Stimulated activated CD8-positive, alpha-beta memory T cell treated with anti-CD3 and anti-CD28 coated beads, Interleukin-15, amount 100 ng/mL, for 24 hours (primary cell): ENCODE data around the gene CHI3L2.
"Not testable (repeated sequence)": the region's sequence is repeated elsewhere in the genome, so short reads cannot be mapped to it uniquely, and the experiment has no call there.

Experiments
- DNase-seq: peaks from one replicate; pipeline ENCODE4 v3.0.0-alpha.2; 2020; ENCODE audit warnings: low read depth

The CHI3L2 gene

GRCh38 chr1:111202707-111203623 lies 24.5 kb upstream of the CHI3L2 start:
- no peak for DNase-seq

GRCh38 chr1:111203681-111204200 lies 23.8 kb upstream of the CHI3L2 start:
- peak; percentile 60 for DNase-seq

DNA sequence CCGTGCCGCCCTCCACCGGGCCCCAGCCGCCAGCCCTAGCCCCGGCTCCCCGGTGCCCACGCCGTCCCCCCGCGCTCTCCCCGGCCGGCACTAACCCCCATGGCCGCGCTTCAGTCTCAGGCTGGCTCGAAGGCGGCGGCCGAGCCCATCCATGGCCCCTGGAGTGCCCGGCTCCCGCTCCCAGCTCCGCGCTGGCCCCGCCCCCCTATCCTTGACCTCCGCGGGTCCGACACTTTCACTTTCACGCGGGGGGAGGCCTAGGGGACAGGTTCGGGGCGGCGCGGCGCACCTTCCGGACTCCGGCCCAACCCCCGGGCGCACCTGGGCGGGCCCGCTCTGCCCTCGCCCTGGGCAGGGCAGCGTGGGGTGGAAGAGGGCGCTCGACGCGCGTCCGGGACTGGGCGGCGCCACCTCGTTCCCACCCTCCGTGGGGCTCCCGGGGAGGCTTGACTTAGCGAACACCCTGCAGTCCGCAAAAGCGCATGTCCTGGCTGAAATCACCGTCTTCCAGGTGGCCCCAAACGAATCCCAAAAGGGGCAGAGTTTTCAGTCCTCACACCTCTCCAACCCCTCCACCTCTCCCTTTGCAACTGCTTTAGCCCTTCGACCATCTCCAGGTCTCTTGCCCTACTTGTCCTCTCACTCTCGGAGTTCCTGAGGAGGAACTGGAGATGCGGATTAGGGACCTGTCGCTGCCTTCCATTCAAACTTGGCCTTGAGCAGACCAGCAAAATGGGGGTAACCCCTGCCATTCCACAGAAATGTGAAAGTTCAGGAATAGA lies 23.1 kb upstream of the CHI3L2 start:
- DNase-seq, result no peak

GRCh38 chr1:111204983-111205713 lies 22.4 kb upstream of the CHI3L2 start:
- no peak for DNase-seq

GRCh38 chr1:111205714-111206050 lies 21.8 kb upstream of the CHI3L2 start:
- DNase-seq, result no peak

- no peak for DNase-seq
These were observed 18.6 kb upstream of the CHI3L2 start for GRCh38 chr1:111208921-111209320.

- no peak for DNase-seq
These were observed 17.9 kb upstream of the CHI3L2 start for GRCh38 chr1:111209622-111210021.

DNA sequence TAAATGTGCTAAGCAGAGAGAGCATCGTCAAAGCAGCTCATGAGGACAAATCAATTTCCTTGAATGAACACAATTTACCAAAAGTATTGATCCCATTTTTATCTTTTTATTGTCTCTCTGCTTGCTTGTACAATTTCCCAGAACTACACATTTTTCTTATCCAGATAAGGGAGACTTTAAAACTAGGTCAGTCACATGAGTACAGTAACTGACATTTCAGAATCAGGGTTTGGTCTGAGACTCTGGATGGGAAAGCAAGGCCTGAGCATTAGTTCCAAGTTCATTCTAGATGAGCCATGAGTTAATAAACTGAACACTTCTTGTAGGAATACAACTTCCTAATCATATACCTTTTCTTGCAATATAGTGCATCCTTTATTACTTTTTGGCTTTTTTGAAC lies 15.6 kb upstream of the CHI3L2 start:
- no peak for DNase-seq

- no peak for DNase-seq
These were observed 14.7 kb upstream of the CHI3L2 start for GRCh38 chr1:111212634-111213335.

DNA sequence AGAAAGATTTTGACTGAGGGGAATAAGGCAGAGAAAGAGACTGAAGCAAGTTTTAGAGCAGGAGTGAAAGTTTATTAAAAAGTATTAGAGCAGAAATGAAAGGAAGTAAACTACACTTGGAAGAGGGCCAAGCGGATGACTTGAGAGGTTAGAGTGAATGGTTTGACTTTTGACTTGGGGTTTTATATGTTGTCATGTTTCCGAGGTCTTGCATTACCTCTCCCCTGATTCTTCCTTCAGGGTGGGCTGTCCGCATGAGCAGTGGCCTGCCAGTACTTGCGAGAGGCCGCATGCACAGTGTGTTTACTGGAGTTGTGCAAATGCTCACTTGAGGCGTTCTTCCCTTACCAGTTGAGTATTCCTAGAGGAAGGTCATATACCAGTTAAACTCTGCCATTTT lies 14.1 kb upstream of the CHI3L2 start:
- DNase-seq, result no peak

DNA sequence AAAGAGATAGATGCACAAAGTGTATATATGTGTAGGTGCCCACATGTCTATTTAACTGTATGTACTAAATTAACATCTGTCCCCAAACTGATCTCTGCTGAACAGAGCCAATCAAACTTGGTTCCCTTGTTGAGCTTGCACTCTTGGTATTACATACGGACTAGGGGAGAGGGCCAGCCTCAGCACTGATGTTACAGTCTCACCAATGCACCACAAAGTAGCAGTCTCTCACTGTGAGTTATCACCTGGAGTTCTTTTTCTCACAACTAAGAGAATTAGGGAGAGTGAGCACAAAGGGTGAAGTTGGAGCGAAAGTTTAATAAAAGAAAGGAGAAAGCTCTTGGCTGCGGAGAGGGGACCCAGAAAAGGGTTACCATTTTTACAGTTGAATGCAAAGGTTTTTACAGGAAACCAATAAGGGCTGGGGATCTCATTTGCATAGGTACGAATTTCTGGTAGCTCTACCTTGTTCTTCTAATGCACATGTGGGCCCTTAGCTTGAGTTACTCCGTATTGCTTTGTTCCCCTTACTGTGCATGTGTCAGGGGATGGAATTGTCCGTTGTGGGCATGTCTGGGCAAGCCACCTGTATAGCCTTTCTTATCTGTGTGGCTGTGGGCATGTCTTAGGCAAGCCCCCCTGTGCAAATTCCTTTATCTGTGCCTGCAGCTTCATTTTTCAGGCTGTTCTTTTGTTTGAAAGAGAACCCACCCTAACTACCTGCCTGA lies 13.3 kb upstream of the CHI3L2 start:
- no peak for DNase-seq

DNA sequence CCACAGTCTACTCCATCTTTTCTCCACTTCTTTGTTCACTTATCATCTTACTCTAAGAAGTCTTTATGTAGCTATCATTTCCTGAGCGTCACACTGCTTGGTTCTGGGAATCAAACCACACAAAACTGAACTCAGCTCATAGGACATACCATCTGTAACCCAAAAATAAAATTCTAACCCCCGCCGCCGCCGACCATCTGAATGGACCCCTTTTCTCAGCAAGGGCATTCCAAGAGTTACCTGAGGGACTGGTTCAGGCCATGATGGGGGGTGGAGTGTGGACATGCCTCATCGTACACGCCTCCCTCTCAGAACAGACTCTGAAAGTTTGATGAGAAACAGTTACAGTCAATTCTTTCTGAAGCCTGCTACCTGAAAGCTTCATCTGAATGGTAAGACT lies 12.6 kb upstream of the CHI3L2 start:
- no peak for DNase-seq

- DNase-seq, result not testable (repeated sequence)
These were observed 12.2 kb upstream of the CHI3L2 start for GRCh38 chr1:111215285-111215684.

GRCh38 chr1:111216751-111217150 lies 10.8 kb upstream of the CHI3L2 start:
- no peak for DNase-seq

DNA sequence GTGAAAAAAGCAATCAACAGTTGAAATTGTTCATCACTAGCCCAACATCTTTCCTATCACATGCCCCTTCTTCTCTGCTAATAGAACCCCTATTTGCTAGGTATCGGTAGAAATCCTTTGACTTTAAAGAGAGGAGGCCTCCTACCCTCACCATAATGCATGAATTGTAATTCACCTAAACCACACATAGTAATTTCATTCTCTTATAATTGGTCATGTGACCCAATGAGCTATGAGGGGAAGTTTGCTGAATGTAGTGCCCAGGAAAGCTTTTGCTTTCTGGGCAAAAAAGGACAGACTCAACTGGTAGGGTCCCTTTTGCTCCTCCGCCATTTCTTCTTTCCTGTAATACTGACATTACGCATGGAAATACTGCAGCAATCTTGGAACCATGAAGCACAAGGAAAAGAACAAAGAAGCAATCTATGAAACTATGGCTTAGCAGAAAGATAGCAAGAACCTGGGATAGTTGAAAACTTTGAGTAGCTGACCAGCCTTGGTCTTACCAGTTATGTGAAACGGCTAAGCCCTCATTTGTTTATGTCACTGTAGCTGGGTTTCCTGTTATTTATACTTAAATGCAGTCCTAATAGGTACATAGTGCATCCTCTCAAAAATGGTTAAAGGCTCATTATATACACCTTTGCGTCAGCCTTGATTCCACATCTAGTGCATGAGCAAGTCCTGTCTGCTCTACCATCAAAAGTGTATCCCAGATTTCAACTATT lies 10.2 kb upstream of the CHI3L2 start:
- DNase-seq, result no peak

GRCh38 chr1:111218701-111219556 lies 8.6 kb upstream of the CHI3L2 start:
- no peak for DNase-seq

DNA sequence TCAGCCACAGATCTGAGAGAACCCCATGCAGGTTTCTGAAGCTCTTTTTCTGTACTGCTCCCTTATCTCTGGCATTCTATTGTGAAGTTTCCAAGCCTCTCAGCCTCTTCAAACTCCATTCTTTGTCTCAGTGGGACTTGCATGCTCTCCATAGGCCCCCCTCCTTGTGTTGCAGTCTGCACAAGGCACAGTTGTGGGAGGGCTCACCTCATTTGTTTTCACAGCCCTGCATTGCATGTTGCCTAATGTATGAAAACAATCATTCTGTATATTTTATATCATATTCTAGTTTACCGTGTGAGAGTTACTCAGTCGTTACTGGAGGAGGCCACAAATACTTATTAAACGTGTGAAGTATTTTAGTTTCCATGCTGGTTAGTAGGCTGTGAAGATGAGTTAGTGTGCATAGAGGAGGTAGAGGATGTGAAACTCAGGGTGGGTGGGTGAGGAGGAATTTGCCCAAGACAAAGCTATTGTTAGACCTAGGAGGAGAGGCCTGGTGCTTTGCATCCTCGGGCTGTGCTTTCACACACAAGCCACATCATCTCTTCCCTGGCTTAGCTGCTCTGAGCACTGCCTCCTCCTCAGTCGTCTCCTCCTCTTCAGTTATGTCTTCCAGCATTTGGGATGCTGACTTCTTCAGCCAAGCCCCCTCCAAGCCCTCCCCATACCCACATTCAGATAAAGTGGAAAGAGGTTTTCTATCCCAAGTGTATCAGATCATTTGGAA lies 7.8 kb upstream of the CHI3L2 start:
- DNase-seq, result no peak

- DNase-seq, result no peak
These were observed 7.1 kb upstream of the CHI3L2 start for GRCh38 chr1:111220302-111220890.
